Activated CD4-positive, alpha-beta T cell treated with anti-CD3 and anti-CD28 coated beads, Interleukin-2, amount 50 U/mL, for 16 hours (primary cell): ENCODE results near the gene HNRNPA3.
"Not testable (repeated sequence)": the region's sequence is repeated elsewhere in the genome, so short reads cannot be mapped to it uniquely, and the experiment has no call there.

Experiments used
- DNase-seq: peaks from one replicate; pipeline ENCODE4 v3.0.0-alpha.2; 2020

The HNRNPA3 gene

GRCh38 chr2:177212106-177212890 lies at the start of gene HNRNPA3:
TSS of gene HNRNPA3 (plus strand) at chr2:177212794. CDS start at chr2:177212800, 6 bp downstream.
- DNase-seq: peak; percentile 99

DNA sequence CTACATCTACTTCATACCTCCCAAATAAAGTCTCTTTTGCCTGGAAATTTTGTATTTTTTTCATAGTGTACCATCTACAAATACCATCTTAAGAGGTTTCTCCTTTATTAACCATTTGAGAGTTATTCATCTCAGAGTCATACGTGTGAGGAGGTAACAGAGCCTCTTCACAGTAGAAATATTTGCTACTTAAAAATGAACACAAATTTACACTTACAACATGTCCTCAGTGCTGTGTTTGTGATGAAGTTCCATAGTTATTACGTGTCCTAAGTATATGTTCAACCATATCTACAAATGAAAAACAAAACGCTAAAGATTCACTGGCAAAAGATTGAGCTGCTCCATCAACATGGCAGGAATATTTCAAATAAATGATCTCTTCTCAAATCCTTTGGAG lies 48.5 kb upstream of the HNRNPA3 start:
- DNase-seq: no peak

- peak; percentile 78 for DNase-seq
These were observed 48.0 kb upstream of the HNRNPA3 start for GRCh38 chr2:177164584-177165052.

DNA sequence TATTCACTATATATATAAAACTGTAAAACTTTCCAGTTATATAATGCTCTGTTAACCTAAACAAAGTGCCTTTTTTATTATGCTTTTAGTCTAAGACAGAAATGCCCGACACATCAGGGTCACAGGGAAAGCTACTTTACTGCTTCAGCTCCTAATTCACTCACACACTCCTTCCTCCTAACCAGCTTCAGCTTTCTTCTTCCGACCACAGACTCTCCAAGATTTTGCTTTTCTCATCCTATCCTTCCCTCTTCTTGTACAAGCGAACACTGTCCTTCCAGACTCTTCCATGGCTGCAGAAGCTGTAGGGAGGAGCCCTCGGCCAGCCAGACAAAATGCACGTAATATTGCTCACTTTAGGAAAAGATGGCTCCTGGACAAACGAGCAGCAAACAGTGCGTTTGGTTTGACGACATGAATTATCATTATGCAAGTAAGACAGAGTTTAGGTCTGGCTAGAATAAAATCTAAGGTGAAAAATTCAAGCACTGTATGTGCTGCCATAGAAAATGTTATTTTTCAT lies 47.5 kb upstream of the HNRNPA3 start:
- DNase-seq: no peak

GRCh38 chr2:177165721-177166711 lies 46.6 kb upstream of the HNRNPA3 start:
- DNase-seq: peak; percentile 22

- peak; percentile 32 for DNase-seq
These were observed 42.6 kb upstream of the HNRNPA3 start for GRCh38 chr2:177169810-177170514.

GRCh38 chr2:177171418-177171865 lies 41.2 kb upstream of the HNRNPA3 start:
- no peak for DNase-seq

GRCh38 chr2:177172034-177172880 lies 40.3 kb upstream of the HNRNPA3 start:
- no peak for DNase-seq

DNA sequence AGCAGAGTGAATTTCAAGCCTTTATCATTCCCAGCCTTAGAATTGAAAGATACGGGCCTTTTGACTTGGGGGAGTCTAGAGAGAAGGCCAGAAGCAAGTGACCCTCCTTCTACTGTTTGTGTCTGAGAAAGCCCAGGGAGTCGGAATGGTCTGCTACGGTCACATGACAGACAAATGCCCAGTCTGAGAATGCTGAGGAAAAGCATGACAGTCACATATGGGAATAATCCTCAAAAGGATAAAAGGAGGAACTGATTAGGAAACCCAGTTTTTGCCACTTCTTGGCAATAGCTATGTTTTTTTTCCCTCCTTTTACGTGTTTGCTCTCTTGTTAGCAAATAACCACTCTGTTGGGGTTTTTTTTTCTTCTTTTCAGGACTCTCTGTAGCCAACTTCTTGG lies 38.1 kb upstream of the HNRNPA3 start:
- DNase-seq: no peak

DNA sequence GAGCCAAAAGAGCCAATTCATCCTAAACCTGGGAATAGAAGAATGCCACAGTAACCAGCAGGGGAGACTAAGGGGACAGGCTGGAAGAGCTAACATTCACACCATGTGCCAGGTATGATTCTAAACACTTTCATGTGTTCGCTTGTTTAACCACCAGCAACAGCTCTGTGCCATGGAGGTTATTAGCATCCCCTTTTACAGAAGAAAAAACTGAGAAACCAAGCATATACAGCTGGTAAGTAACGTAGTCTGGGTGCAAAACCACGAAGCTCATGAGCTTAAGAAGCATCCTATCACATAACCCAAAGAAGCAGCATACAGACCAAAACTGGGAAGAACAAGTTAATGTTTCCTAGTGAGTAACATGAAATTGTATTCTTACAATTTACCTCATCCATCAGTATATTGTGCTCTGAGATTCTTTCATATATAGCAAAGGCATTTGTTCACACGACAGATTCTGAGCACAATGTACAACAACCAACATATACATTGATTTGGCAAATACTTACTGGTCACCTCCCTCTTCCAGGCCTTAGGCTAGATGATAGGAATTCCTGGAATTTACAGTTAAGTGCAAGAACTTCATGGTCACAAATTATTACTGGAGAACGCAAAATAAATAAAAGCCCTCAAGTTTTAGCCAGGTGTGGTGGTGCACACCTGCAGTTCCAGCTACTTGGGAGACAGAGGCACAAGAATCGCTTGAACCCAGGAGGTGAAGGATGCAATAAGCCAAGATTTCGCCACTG lies 36.5 kb upstream of the HNRNPA3 start:
- DNase-seq: no peak

DNA sequence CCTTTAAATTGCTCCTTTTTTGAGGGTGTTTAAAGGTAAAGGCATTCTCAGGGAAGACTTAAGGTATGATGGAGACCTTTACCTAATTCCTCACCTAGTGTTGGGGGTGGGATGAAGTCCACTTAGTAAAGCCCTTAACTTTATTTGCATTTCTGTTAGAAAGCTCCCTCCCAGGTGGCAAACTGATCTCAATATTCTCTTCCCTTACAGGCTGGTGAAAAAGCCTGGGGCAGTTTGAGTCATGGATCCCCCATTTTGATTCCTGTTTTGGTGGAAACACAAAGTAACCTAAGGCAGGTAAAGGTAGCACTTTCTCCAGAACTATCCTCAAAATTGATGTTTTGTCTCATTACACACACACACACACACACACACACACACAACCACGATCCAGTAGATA lies 33.8 kb upstream of the HNRNPA3 start:
- DNase-seq: no peak

DNA sequence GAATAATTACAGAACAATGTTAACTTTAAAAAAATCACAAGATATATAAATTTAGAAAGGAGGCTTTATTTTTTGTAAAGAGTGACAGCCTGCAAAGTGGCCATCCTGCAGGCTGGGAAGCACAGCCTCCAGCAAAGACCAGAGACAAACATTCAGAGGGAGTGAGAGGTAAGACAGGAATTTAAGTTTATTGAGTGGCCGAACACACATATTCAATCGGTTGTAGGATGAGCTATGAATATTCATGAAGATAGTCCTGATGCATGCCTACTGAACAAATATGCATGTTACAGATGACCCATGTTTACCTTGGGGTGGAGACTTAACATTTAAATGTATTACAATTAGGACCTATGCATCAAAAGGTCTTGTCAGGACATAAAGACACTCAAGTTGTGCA lies 33.4 kb upstream of the HNRNPA3 start:
- DNase-seq: no peak

DNA sequence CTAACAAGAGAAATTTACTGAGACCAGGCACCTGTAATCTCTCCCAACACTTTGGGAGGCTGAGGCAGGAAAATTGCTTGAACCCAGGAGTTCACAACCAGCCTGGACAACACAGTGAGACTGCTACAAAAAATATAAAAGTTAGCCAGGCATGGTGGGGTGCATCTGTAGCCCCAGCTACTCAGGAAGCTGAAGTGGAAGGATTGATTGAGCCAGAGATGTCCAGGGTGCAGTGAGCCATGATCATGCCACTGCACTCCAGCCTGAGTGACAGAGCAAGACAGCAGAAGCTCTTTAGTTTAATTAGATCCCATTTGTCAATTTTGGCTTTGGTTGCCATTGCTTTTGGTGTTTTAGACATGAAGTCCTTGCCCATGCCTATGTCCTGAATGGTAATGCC lies 32.9 kb upstream of the HNRNPA3 start:
- not testable (repeated sequence) for DNase-seq

GRCh38 chr2:177180269-177181000 lies 32.2 kb upstream of the HNRNPA3 start:
- DNase-seq: no peak

DNA sequence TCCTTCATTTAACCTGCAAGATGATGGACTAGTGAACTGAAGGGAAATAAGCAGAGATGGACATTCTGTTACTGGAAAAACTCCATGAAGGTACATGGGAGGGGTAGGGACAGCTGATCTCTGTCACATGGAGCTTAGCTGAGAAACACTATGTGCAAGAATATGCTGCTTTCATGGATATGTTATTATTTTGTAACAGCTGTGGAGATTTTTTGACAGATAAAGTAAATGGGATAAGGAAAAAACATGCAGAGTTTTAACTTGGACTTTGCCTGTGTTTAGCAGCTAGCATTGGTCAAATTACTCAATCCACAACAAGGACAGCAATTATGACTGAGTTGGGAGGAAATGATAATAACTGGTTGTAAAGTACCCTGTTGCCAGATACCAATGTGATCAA lies 28.7 kb upstream of the HNRNPA3 start:
- DNase-seq: no peak

DNA sequence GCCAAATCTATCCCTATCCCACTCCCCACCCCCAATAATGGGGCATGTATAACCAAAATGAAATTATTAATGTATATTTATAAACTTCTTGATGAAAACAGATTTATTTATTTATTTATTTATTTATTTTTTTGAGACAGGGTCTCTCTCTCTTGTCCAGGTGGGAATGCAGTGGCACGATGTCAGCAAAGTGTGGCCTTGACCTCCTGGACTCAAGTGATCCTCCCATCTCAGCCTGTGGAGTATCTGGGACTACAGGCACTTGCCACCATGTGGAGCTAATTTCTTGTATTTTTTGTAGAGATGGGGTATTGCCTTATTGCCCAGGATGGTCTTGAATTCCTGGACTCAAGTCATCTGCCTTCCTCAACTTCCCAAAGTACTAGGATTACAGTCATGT lies 28.0 kb upstream of the HNRNPA3 start:
- no peak for DNase-seq

DNA sequence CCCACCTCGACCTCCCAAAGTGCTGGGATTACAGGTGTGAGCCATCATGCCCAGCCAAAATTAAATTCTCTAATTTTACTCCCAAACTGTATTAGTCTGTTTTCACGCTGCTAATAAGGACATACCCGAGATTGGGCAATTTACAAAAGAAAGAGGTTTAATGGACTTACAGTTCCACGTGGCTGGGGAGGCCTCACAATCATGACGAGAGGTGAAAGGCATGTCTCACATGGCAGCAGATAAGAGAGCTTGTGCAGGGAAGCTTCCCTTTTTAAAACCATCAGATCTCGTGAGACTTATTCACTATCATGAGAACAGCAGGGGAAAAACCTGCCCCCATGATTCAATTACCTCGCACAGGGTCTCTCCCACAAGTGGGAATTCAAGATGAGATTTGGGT lies 26.6 kb upstream of the HNRNPA3 start:
- DNase-seq: not testable (repeated sequence)

DNA sequence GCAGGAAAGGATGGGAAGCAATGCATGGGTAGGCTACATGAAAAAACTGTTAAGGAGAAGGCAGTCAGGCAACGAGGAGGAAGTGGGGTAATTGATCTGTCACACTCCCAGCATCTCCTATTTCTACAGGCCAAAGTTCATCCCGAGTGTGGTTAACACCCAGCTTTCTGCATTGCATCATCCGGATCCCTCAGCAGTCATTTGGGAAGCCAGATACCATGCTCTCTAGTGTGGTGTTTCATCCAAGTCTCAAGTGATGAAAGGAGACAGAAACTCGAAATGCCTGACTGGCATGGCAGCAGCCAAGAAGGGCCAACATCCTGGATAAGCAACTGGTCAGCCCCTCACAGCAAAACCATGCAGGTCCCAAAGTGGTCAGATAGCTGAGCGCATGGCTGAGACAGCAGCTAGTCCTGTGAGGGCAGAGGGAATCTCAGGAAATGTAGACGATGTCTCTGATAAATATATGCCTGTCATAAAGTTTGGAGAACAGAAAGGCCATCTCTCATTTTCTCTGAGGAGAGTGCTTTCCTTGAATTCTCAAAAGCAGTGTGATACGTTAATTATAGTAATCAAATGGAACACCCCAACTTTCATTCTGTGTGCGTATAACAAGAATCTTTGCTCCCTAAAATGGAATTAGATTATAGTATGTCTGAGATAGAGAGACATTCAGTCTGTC lies 24.8 kb upstream of the HNRNPA3 start:
- no peak for DNase-seq
